NB4 (cell line): ENCODE results near the gene OR2Z1.

ENCODE experiments used
- CTCF ChIP-seq: IDR thresholded peaks from one replicate; pipeline ENCODE4 v1.5.1; 2012; ENCODE audit warnings: low read depth, low read length
- MYC ChIP-seq: IDR thresholded peaks from 2 replicates; pipeline ENCODE4 v1.6.1; 2011; ENCODE audit warnings: low read depth, low read length
- POLR2A ChIP-seq: IDR thresholded peaks from 2 replicates; pipeline ENCODE4 v1.6.1; 2011; ENCODE audit warnings: mild to moderate bottlenecking; ENCODE audit not compliant: insufficient read length; ENCODE audit errors: extremely low read depth
- TF ChIP-seq, protein P1 (sequence below): IDR thresholded peaks from 2 replicates; pipeline ENCODE4 v1.6.1; 2011; ENCODE audit warnings: low read depth, low read length

GRCh38 chr19:8724276-8724675, 2.8 kb downstream of the OR2Z1 start:
- TF ChIP-seq CTCF (no peak), POLR2A (no peak), MYC (no peak)
- TF ChIP-seq, protein P1, sequence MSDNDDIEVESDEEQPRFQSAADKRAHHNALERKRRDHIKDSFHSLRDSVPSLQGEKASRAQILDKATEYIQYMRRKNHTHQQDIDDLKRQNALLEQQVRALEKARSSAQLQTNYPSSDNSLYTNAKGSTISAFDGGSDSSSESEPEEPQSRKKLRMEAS: no peak
